H1 (cell line): ENCODE results near the gene CETN2. TPM values are rescaled to one million over a fixed set of nuclear protein-coding genes. Genes with fewer than 3 reads are reported as not detected.

Experiments used
- polyA plus RNA-seq, 7 experiments: library from polyadenylated mRNA; depleted of rRNA in 3 of 7; stranded (reverse) in 5 of 7; unstranded in 2 of 7; fragments of >200 nt in 5 of 7; fragments of 200-250 nt in 2 of 7; gene quantifications; 1 replicate in 5 of 7; 2 replicates in 1 of 7; 4 replicates in 1 of 7; pipeline versions ENCODE4 v1.2.1 to v1.2.3, GENCODE V29; 2011 to 2013; ENCODE audit warnings: missing spikeins in 2 of 7, mixed read lengths in 2 of 7
- total RNA-seq: library from RNA; stranded (reverse); fragmentation: NEBNext Ultra II Directional; extraction: Animal tissue kit (Norgen Biotek cat#: 25700); gene quantifications from 2 replicates; pipeline ENCODE4 v1.2.1, GENCODE V29; 2021
- TF ChIP-seq, protein P1 (sequence below): fragments of 300-600 bp; sonication (generic); IDR thresholded peaks from 2 replicates; pipeline ENCODE4 v1.7.1; 2012; ENCODE audit warnings: low read length, moderate library complexity, mild to moderate bottlenecking, inconsistent platforms; ENCODE audit not compliant: insufficient replicate concordance

The CETN2 gene
- total and polyA plus RNA-seq, 2 of the 8 experiments (the other 6 are each of a cell fraction or from before 2014, with no cell fraction given) = 13.1 to 24.3 TPM

- TF ChIP-seq, protein P1, sequence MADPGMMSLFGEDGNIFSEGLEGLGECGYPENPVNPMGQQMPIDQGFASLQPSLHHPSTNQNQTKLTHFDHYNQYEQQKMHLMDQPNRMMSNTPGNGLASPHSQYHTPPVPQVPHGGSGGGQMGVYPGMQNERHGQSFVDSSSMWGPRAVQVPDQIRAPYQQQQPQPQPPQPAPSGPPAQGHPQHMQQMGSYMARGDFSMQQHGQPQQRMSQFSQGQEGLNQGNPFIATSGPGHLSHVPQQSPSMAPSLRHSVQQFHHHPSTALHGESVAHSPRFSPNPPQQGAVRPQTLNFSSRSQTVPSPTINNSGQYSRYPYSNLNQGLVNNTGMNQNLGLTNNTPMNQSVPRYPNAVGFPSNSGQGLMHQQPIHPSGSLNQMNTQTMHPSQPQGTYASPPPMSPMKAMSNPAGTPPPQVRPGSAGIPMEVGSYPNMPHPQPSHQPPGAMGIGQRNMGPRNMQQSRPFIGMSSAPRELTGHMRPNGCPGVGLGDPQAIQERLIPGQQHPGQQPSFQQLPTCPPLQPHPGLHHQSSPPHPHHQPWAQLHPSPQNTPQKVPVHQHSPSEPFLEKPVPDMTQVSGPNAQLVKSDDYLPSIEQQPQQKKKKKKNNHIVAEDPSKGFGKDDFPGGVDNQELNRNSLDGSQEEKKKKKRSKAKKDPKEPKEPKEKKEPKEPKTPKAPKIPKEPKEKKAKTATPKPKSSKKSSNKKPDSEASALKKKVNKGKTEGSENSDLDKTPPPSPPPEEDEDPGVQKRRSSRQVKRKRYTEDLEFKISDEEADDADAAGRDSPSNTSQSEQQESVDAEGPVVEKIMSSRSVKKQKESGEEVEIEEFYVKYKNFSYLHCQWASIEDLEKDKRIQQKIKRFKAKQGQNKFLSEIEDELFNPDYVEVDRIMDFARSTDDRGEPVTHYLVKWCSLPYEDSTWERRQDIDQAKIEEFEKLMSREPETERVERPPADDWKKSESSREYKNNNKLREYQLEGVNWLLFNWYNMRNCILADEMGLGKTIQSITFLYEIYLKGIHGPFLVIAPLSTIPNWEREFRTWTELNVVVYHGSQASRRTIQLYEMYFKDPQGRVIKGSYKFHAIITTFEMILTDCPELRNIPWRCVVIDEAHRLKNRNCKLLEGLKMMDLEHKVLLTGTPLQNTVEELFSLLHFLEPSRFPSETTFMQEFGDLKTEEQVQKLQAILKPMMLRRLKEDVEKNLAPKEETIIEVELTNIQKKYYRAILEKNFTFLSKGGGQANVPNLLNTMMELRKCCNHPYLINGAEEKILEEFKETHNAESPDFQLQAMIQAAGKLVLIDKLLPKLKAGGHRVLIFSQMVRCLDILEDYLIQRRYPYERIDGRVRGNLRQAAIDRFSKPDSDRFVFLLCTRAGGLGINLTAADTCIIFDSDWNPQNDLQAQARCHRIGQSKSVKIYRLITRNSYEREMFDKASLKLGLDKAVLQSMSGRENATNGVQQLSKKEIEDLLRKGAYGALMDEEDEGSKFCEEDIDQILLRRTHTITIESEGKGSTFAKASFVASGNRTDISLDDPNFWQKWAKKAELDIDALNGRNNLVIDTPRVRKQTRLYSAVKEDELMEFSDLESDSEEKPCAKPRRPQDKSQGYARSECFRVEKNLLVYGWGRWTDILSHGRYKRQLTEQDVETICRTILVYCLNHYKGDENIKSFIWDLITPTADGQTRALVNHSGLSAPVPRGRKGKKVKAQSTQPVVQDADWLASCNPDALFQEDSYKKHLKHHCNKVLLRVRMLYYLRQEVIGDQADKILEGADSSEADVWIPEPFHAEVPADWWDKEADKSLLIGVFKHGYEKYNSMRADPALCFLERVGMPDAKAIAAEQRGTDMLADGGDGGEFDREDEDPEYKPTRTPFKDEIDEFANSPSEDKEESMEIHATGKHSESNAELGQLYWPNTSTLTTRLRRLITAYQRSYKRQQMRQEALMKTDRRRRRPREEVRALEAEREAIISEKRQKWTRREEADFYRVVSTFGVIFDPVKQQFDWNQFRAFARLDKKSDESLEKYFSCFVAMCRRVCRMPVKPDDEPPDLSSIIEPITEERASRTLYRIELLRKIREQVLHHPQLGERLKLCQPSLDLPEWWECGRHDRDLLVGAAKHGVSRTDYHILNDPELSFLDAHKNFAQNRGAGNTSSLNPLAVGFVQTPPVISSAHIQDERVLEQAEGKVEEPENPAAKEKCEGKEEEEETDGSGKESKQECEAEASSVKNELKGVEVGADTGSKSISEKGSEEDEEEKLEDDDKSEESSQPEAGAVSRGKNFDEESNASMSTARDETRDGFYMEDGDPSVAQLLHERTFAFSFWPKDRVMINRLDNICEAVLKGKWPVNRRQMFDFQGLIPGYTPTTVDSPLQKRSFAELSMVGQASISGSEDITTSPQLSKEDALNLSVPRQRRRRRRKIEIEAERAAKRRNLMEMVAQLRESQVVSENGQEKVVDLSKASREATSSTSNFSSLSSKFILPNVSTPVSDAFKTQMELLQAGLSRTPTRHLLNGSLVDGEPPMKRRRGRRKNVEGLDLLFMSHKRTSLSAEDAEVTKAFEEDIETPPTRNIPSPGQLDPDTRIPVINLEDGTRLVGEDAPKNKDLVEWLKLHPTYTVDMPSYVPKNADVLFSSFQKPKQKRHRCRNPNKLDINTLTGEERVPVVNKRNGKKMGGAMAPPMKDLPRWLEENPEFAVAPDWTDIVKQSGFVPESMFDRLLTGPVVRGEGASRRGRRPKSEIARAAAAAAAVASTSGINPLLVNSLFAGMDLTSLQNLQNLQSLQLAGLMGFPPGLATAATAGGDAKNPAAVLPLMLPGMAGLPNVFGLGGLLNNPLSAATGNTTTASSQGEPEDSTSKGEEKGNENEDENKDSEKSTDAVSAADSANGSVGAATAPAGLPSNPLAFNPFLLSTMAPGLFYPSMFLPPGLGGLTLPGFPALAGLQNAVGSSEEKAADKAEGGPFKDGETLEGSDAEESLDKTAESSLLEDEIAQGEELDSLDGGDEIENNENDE = no peak
These were observed 46.6 kb upstream of the CETN2 start (continued) for GRCh38 chrX:152876931-152877840.
